ENCODE data around the gene SPINT3.
"Not testable (repeated sequence)": the region's sequence is repeated elsewhere in the genome, so short reads cannot be mapped to it uniquely, and the experiment has no call there.

SPINT3 gene

GRCh38 chr20:45501600-45501999 lies 13.8 kb downstream of the SPINT3 start:
- DNase-seq, result no peak

DNA sequence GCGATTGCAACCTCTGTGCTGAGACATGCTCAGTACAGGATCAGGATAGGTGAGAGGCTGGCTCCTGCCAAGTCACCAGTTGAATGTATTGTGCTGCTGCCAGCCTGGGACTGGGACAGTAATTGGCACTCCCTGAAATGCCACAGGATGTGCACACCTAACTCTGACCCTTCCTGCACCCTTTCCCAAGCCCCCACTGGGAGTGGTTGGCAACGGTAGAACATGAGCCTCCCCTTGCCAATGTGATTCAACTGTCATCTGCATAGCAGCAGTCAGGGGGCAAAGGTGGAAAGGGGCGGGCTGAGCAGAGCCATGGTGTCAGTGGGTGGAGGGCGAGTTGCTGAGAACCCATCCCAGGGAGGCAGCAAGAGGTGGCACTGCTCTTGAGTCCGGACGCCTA lies 15.4 kb downstream of the SPINT3 start:
- no peak for DNase-seq

DNA sequence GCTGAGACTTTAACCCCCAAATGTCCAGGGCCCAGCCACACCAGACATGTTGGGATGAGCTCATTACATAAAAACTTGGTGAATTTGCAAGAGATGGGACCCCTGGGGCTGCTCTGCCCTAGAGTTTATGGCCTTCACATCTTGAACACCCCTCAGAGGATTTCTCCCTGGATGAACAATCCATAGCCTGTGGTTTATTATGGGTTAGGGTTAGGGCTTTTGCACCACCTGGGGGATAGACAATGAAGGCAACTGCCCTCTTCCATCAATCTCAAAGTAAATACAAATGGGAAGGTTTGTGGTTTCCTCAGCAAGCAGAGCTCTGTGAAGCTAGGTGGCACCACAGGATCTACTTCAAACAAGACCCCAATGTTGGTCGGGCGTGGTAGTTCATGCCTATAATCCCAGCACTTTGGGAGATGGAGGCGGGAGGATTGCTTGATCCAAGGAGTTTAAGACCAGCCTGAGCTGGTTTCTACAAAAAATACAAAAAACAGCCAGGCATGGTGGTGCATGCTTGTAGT lies 17.4 kb downstream of the SPINT3 start:
- no peak for DNase-seq

GRCh38 chr20:45496166-45496565 lies 19.3 kb downstream of the SPINT3 start:
- DNase-seq, result no peak

DNA sequence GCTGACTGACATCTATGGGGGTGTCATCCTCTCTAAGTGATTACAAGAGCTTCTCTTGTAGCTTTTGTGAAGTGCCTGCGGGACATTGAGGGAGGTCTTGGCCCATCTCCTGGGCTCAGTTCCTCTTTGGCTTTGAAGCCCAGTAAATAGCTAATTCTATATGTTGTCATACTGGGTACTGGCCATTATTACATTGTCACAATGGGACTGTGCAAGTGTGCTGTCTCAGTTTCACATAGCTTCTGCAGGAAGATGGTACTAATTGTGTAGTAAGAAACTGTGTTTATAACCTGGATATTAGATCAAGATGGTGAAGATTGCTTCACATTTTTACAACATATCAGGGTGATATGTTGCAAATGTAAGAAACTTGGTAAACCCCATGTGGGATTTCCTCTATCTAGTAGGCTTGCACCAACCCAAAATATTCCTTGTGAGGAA lies 19.9 kb downstream of the SPINT3 start:
- DNase-seq, result no peak

GRCh38 chr20:45489083-45489531 lies 26.3 kb downstream of the SPINT3 start:
- DNase-seq, result no peak

- DNase-seq, result no peak
Measured at GRCh38 chr20:45487231-45487635, 28.2 kb downstream of the SPINT3 start.

GRCh38 chr20:45485388-45485787 lies 30.0 kb downstream of the SPINT3 start:
- no peak for DNase-seq

GRCh38 chr20:45484676-45485075 lies 30.7 kb downstream of the SPINT3 start:
- DNase-seq, result no peak

DNA sequence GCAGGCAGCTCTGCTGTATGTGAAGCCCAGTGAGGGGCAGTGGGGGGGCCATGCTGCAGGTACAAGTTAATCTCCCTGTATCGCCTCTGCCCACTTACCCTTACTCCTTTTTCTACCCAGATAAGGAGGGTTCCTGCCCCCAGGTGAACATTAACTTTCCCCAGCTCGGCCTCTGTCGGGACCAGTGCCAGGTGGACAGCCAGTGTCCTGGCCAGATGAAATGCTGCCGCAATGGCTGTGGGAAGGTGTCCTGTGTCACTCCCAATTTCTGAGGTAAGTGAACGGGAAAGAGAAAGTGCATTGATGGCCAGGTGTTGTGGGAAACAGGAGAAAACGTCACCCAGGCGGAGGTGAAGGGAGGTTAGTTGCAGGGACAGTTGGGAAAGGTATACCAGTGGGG lies 35.6 kb downstream of the SPINT3 start:
- DNase-seq, result no peak

GRCh38 chr20:45477530-45478148 lies 37.8 kb downstream of the SPINT3 start:
- DNase-seq, result not testable (repeated sequence)

DNA sequence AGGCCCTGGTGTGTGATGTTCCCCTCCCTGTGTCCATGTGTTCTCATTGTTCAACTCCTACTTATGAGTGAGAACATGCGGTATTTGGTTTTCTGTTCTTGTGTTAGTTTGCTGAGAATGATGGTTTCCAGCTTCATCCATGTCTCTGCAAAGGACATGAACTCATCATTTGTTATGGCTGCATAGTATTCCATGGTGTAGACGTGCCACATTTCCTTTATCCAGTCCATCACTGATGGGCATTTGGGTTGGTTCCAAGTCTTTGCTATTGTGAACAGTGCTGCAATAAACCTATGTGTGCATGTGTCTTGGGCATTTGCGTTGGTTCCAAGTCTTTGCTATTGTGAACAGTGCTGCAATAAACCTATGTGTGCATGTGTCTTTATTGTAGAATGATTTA lies 43.1 kb downstream of the SPINT3 start:
- not testable (repeated sequence) for DNase-seq

DNA sequence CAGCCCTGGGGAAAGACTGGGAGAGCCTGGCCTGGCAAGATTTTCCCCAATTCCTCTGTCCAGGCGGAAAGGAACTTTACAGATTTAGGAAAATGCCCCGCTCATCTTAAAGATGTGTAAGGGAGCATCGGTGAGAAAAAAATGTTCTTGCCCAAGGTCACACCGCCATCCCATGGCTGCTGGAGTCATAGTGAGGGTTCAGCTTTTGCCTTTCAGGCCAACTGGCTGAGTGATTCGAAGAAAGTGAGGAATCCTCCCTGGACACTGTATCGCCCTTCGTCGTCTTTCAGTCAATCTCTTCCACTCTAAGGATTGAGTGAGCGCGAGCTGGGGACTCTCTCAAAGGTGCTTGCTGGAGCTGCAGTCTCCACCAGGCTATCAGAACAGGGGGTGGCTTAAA lies 44.5 kb downstream of the SPINT3 start:
- DNase-seq, result no peak

DNA sequence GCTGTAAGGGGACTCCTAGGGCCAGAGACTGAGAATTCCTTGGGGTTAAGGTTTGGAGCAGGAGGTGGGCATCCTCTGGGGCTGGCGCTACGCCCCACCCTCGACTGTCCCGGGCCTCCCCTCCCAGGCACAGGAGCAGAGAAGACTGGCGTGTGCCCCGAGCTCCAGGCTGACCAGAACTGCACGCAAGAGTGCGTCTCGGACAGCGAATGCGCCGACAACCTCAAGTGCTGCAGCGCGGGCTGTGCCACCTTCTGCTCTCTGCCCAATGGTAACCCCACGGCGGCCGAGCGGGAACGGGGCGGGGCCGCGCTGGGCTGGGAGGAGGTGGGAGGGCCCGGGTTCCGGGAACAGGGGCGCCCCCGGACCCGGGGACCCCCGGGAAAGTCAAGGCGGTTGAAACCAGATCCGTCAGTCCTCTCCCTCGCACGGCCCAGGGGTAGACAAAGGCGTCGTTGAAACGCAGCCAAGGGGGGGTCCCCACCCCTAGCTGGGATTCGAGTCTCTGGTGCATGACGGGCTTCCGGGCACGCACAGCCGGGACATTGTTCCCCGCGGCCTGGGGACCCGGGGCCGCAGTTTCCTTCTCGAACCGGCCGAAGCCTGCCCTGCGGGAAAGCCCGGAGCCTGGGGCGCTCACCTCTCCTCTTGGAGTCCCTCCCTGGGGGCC lies 45.0 kb downstream of the SPINT3 start:
- no peak for DNase-seq

DNA sequence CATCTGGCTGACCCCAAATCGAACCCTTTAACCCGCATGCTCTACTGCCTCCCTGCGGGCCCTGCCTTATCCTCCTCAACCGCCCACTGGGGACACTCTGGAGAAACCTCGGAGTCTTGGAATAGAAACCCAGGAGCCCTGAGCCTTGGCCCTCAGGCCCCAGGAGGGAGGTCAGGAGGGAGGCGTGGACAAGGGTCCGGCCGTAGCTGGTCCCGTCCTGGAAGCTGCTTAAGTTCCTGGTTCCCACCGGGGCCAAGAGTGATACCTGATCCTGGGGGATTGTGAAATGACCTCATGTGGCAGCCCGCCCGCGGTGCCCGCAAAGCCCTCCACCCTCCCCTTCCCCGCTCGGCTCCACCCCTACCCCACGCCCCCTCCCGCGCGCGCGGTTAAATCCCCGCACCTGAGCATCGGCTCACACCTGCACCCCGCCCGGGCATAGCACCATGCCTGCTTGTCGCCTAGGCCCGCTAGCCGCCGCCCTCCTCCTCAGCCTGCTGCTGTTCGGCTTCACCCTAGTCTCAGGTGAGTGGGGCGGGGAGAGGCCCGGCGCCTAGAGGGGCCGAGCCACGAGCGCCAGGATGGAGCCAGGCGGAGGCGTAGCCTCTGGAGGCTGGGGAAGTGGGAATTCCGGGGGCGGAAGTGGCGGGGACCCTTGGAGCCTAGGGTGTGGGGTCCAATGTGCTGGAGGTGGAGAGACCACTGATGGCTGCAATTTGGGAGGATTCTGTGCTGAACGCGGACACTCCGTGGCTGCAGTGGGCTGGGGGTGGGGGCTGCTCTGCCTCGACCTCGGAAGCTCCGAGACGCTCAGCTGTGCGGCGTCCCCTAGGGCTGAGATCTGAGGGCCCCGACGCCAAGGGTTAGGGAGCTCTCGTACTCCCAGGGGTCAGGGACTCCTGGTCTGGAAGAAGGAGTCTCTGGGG lies 45.8 kb downstream of the SPINT3 start, which contains the start of gene WFDC2:
Gene WFDC2 (plus strand): TSS at position 418 of the 926 bp plus-strand sequence. CDS start 29 bp downstream, at position 447.
- no peak for DNase-seq

- no peak for DNase-seq
Measured at GRCh38 chr20:45467861-45468260, 47.6 kb downstream of the SPINT3 start.

- no peak for DNase-seq
Measured at GRCh38 chr20:45467172-45467571, 48.2 kb downstream of the SPINT3 start.

DNA sequence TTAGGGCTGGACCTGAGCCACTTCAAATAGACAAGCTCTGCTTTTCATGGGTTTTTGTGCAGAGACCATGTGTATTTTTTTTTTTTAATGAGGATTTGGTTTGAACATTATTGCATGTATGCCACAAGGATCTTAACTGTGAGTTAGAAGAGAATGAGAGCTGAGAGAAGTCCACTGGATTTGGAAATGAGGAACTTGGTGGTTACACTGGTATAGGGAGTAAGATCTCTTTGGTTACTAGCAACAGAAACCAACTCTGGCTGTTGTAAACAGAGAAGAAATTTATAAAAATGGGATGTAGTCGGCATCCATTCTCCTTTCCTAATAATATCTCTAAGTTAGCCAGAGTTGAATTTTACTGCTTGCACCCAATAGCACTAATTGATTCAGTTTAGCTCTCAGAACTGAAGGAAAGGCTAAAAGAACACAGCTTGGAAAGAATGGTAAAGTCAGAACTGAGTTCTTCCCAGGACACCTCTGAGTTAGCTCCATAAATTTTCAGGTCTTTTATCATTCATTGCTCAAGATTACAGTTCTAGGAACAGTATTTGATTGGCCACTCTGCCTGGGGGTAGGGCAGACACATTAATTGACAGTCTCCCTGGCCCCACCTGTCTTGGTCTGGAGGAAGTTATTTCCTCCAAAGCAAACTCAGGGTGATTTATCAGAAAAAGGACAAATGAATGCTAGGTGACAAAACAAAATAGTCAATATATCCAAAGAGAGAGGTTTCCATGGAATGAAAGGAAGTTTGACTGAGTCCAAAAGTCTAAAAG lies 49.7 kb downstream of the SPINT3 start:
- DNase-seq, result no peak

DNA sequence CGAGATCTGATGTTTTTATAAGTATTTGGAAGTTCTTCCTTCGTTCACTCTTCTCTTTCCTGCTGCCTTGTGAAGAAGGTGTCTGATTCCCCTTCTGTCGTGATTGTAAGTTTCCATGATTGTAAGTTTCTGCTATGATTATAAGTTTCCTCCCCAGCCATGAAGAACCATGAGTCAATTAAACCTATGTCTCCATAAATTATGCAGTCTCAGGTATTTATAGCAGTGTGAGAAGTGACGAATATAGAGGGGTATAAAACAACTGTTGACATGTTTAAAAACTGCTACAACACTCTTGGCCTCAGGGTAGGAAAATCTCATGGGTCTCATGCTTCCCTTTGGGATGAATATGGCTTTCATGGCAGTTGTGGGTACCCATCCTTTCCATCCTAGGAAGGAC lies 51.7 kb downstream of the SPINT3 start:
- no peak for DNase-seq

GRCh38 chr20:45462711-45463509 lies 52.5 kb downstream of the SPINT3 start:
- no peak for DNase-seq

Measured in T-helper 9 cell (primary cell).